Type B pancreatic cell (in vitro differentiated cells): ENCODE measurements around the gene ADPRHL1. TPM values are rescaled to one million over a fixed set of nuclear protein-coding genes. Genes with fewer than 3 reads are reported as not detected.

ENCODE experiments used
- DNase-seq: peaks from one replicate; pipeline ENCODE4 v3.0.0; 2021; ENCODE audit warnings: mixed read lengths; ENCODE audit not compliant: unreplicated experiment; ENCODE audit errors: extremely low spot score
- H3K27ac Mint-ChIP-seq: 2 replicates; pipeline ENCODE4 v1.8.0; 2021; ENCODE audit warnings: mild to moderate bottlenecking, mixed read lengths
- H3K27me3 Mint-ChIP-seq: 2 replicates; pipeline ENCODE4 v1.8.0; 2021; ENCODE audit warnings: mixed read lengths
- H3K36me3 Mint-ChIP-seq: 2 replicates; pipeline ENCODE4 v1.8.0; 2021; ENCODE audit warnings: mixed read lengths
- H3K4me1 Mint-ChIP-seq: one replicate; pipeline ENCODE4 v1.8.0; 2021; ENCODE audit warnings: mixed read lengths; ENCODE audit not compliant: unreplicated experiment
- H3K4me3 Mint-ChIP-seq: 2 replicates; pipeline ENCODE4 v1.8.0; 2021; ENCODE audit warnings: mild to moderate bottlenecking, mixed read lengths
- H3K9me3 Mint-ChIP-seq: 2 replicates; pipeline ENCODE4 v1.8.0; 2021; ENCODE audit warnings: mixed read lengths
- total RNA-seq: library from RNA; stranded (reverse); gene quantifications from 2 replicates; pipeline ENCODE4 v1.2.1, GENCODE V29; 2021; ENCODE audit warnings: low replicate concordance
- TF ChIP-seq, protein P1 (sequence below): fragments of 200-600 bp; sonication (generic); conservative IDR thresholded peaks from 2 replicates; pipeline ENCODE4 v1.5.0; 2021; ENCODE audit warnings: antibody characterized with exemption, mild to moderate bottlenecking

The ADPRHL1 gene
- total RNA-seq, 1 donor from 2014 or later: 4.1 TPM

DNA sequence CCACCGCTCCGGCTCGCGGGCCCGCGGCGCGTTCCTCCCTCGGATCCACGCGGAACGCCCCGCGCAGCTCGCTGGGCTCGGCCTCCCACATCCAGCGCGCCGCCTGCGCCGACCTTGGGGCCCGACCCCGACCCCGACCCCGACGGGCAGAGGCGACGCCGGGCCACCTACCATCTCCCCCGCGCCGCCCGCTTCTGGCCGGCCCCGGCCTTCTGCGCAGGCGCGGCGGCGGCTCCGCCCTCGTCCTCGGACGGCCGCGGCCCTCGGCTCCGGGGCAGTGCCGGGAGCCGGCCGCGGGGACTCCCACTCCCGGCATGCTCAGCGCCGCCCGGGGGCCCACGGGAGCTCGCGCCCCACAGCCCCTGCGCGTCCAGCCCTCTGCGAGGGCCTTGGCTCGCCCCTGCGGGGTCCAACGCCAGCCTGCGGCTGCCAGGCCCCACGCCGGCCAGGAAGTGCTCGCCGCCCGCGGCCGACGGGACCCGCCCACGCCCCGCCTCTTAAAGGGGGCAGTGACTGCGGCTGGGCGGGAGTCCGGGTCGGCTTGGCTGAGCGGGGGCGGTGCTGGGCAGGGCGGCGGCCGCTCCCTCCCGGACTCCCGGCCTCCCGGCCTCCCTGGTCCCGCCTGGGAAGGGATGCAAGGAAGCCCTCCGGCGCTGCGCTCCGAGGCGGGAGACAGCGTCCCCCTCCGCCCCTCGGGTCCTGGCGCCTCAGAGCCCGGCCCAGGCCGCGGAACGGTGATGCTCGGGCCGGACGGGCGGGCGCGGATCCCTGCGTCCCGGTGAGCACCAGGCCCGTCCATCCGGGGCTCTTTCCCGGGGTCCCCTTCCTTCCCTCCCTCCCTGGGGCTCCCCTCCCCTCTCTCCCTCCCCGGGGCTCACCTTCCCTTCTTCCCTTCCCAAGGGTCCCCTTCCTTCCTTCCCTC lies 37.5 kb upstream of the ADPRHL1 start, which contains the start of gene DCUN1D2:
Gene DCUN1D2, minus strand, starts transcription at position 216 of the 922 bp plus-strand sequence. Its CDS starts 42 bp downstream, at position 174.
- H3K27me3 Mint-ChIP-seq: no peaks in the 10 kb centered on the region
- peak; percentile 95 for DNase-seq
- peak within 1 kb of the TSS; percentile 97 for H3K4me3 Mint-ChIP-seq
- H3K36me3 Mint-ChIP-seq: peaks cover 11% of the 10 kb centered on the region
- peak within 1 kb of the TSS; percentile 93 for H3K27ac Mint-ChIP-seq
- no peaks in the 10 kb centered on the region for H3K9me3 Mint-ChIP-seq
- TF ChIP-seq, protein P1, sequence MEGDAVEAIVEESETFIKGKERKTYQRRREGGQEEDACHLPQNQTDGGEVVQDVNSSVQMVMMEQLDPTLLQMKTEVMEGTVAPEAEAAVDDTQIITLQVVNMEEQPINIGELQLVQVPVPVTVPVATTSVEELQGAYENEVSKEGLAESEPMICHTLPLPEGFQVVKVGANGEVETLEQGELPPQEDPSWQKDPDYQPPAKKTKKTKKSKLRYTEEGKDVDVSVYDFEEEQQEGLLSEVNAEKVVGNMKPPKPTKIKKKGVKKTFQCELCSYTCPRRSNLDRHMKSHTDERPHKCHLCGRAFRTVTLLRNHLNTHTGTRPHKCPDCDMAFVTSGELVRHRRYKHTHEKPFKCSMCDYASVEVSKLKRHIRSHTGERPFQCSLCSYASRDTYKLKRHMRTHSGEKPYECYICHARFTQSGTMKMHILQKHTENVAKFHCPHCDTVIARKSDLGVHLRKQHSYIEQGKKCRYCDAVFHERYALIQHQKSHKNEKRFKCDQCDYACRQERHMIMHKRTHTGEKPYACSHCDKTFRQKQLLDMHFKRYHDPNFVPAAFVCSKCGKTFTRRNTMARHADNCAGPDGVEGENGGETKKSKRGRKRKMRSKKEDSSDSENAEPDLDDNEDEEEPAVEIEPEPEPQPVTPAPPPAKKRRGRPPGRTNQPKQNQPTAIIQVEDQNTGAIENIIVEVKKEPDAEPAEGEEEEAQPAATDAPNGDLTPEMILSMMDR: no peak
- H3K4me1 Mint-ChIP-seq: peaks cover 63% of the 10 kb centered on the region

DNA sequence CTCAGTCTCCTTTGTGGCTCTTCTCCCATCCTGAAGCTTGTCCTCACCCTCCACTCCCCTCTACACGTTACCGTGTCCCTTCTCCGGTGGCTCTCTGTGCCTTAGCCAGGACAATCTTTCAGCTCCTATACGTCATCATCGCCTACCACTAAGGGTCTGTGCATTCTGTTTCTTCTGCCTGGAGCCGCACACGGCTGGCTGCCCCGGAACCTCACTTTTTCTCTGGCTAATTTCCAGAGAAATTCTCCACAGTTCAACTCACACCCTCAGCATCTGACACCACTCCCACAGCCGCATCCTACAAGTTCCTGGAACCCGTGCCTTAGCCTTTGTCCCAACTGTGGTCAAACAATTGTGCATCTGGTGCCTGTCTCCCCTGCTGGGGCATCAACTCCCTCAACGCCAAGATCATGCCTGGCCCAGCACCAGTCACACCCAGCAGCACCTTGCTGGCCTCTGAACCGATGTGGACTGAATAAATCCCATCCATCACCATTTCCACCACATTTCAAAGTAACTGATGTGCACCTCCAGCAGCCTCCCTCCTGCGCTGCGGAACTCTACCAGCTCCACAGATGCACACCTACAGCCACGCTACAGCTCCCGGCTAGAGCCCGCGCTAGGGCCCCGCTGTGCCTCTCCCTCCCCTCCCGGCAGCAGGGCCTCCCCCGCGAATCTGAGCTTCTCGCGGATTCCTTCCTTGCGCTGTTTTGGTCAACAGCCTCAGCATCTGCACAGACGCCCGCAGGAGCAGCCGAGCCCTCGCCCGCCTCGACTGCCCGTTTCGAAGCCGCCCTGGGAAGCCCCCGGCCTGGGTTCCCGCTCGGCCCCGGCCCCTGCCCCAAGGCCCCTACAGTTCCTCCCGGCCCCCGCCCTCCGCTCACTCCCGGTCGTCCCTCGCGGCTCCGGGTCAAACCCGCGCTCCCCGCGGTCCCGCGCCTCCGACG lies 36.5 kb upstream of the ADPRHL1 start:
- H3K27ac Mint-ChIP-seq: peak overlapping the region; percentile 93
- TF ChIP-seq, protein P1: no peak
- peaks cover 4% of the 10 kb centered on the region for H3K36me3 Mint-ChIP-seq
- no peaks in the 10 kb centered on the region for H3K27me3 Mint-ChIP-seq
- H3K4me1 Mint-ChIP-seq: peaks cover 60% of the 10 kb centered on the region
- no peak for DNase-seq
- H3K4me3 Mint-ChIP-seq: peak overlapping the region; percentile 97
- no peaks in the 10 kb centered on the region for H3K9me3 Mint-ChIP-seq

DNA sequence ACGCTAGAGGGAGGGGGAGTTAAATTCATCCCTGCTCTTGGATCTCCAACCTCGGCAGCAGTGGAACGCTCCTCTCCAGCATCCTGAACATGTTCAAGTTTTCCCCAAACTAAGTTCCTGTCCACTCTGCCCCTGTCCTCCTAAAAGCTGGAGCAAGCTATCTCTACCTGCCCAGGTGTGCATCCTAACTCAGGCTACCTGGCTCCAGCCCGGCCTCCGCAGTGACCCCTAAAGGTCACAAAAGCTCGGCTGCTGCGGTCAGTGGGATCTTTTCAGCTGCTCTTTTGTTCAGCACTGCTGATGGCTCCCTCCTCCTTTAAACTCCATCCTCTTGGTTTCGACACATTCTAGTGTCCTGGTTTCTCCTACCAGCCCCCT lies 35.9 kb upstream of the ADPRHL1 start:
- H3K9me3 Mint-ChIP-seq: no peaks in the 10 kb centered on the region
- TF ChIP-seq, protein P1: no peak
- no peak for DNase-seq
- peak overlapping the region; percentile 97 for H3K4me3 Mint-ChIP-seq
- H3K4me1 Mint-ChIP-seq: peaks cover 56% of the 10 kb centered on the region
- no peaks in the 10 kb centered on the region for H3K27me3 Mint-ChIP-seq
- peaks cover under 1% of the 10 kb centered on the region for H3K36me3 Mint-ChIP-seq
- peak overlapping the region; percentile 93 for H3K27ac Mint-ChIP-seq

DNA sequence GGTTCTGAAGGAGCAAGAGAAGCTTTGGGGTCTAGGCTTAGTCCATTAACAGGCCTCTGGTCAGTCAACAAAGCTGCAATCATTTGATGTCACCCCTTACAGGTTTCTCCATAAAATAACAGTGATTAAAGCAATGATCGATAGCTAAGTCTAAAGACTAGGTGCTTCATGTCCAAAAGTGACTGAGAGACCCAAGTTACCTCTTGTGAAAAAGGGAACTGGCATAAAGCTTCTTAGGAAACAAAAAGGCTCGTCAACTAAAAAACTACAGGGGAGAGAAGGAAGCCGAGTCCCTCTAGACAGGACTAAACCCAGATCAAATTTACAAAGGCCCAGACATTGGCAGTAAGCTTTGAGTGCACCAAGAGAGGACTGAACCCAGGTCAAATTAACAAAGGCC lies 35.0 kb upstream of the ADPRHL1 start:
- Mint-ChIP-seq H3K9me3 (no peaks in the 10 kb centered on the region), H3K4me3 (peak overlapping the region; percentile 97), H3K4me1 (peaks cover 52% of the 10 kb centered on the region), H3K27ac (peak overlapping the region; percentile 10), H3K27me3 (no peaks in the 10 kb centered on the region), H3K36me3 (peaks cover 2% of the 10 kb centered on the region)
- TF ChIP-seq, protein P1: no peak
- no peak for DNase-seq

DNA sequence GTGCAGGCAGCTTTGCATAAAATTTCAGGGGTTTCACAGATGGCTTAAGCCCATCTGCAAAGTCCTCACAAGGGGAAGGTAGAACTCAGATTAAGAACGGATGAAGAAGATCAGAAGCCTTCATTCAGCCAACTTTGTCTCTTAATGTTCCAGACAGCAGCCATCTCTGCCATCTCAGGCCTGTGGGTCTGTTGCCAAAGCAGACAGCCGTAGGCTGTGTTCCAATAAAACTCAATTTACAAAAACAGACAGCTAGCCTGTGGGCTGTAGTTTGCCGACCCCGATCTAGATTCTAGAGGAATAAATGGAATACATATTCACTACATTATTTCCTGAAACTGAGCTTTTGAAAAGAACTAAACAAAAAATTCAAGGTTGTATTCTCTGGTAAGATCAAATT lies 33.4 kb upstream of the ADPRHL1 start:
- no peaks in the 10 kb centered on the region for H3K27me3 Mint-ChIP-seq
- peaks cover 5% of the 10 kb centered on the region for H3K36me3 Mint-ChIP-seq
- TF ChIP-seq, protein P1: no peak
- no peak for DNase-seq
- no peaks in the 10 kb centered on the region for H3K9me3 Mint-ChIP-seq
- H3K4me1 Mint-ChIP-seq: peaks cover 51% of the 10 kb centered on the region
- H3K27ac Mint-ChIP-seq: no peak overlapping the region
- H3K4me3 Mint-ChIP-seq: peak overlapping the region; percentile 39
